Astrocyte (in vitro differentiated cells and primary cell): Measurements from ENCODE around the gene IFT43.

Experiments used
- EZH2 ChIP-seq: IDR thresholded peaks from 2 replicates; pipeline ENCODE4 v1.6.1; 2012; ENCODE audit warnings: mild to moderate bottlenecking, low read length, inconsistent platforms; ENCODE audit not compliant: insufficient read depth
- TF ChIP-seq, protein P1 (sequence below): IDR thresholded peaks from 2 replicates; pipeline ENCODE4 v1.5.1; 2011; ENCODE audit warnings: low read depth, mild to moderate bottlenecking, inconsistent platforms, low read length, moderate library complexity; ENCODE audit not compliant: insufficient read depth

DNA sequence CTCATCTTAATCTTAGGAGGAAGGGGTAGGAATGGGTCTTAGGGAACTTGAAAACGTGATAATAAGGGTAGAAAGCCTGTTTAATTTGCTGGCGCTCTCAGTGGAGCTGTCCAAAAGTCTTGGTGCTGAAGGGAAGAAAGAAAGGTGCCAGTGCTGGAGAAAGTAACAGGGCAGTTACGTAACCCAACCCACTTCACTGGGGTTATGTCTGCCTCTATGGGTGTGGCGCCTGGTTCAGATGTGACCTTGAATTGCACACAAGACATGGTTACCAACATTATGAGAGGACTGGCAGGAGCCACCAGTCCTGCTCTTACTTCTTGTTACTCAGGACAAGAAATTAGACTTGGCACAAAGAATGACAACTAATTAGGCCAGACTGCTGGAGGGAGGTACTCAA is 147.5 kb downstream of the IFT43 start:
- TF ChIP-seq, protein P1, sequence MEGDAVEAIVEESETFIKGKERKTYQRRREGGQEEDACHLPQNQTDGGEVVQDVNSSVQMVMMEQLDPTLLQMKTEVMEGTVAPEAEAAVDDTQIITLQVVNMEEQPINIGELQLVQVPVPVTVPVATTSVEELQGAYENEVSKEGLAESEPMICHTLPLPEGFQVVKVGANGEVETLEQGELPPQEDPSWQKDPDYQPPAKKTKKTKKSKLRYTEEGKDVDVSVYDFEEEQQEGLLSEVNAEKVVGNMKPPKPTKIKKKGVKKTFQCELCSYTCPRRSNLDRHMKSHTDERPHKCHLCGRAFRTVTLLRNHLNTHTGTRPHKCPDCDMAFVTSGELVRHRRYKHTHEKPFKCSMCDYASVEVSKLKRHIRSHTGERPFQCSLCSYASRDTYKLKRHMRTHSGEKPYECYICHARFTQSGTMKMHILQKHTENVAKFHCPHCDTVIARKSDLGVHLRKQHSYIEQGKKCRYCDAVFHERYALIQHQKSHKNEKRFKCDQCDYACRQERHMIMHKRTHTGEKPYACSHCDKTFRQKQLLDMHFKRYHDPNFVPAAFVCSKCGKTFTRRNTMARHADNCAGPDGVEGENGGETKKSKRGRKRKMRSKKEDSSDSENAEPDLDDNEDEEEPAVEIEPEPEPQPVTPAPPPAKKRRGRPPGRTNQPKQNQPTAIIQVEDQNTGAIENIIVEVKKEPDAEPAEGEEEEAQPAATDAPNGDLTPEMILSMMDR, result no peak
- TF ChIP-seq EZH2, result no peak
